Mononuclear cell (primary cell): Measurements from ENCODE around the gene FGA. TPM values are rescaled to one million over a fixed set of nuclear protein-coding genes. Genes with fewer than 3 reads are reported as not detected.
"Not testable (repeated sequence)": the region's sequence is repeated elsewhere in the genome, so short reads cannot be mapped to it uniquely, and the experiment has no call there.

Experiments
- H3K27me3 ChIP-seq: 2 replicates; pipeline ENCODE4 v1.6.0; 2011; ENCODE audit warnings: low read length, control low read depth; ENCODE audit not compliant: insufficient read depth
- H3K4me1 ChIP-seq: 2 replicates; pipeline ENCODE4 v1.5.1; 2011; ENCODE audit warnings: mild to moderate bottlenecking, low read length, control low read depth; ENCODE audit not compliant: insufficient read depth
- H3K4me3 ChIP-seq: 2 replicates; pipeline ENCODE4 v1.5.1; 2011; ENCODE audit warnings: mild to moderate bottlenecking, low read length, moderate library complexity
- H3K9me3 ChIP-seq: 2 replicates; pipeline ENCODE4 v1.5.1; 2011; ENCODE audit warnings: low read depth, mild to moderate bottlenecking, control low read depth, low read length
- total RNA-seq: library from RNA; depleted of rRNA; stranded (reverse); fragments of >200 nt; gene quantifications from one replicate; pipeline ENCODE4 v1.2.3, GENCODE V29; 2012

Gene FGA
- total RNA-seq, 1 donor, result not detected

DNA sequence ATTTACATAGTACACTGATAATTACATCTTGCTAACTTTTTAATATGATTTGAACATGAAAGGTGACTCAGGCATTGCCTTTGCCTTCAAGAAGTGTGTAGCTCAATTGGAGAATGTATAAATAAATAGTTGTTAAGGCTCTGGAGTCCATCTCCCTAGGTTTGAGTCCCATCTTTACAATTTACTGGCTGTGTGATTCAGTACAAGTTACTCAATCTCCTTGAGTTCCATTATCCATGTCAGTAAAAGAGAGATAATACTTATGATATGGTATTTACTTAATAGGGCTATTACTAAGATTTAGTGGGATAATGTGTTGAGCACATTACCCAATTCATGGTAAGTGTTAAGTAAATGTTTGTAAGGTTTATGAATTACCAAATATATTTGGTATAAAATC, 23.8 kb upstream of the FGA start:
- Histone ChIP-seq H3K27me3 (peaks cover 4% of the 10 kb centered on the region), H3K9me3 (no peaks in the 10 kb centered on the region), H3K4me1 (no peaks in the 10 kb centered on the region), H3K4me3 (no peak overlapping the region)

DNA sequence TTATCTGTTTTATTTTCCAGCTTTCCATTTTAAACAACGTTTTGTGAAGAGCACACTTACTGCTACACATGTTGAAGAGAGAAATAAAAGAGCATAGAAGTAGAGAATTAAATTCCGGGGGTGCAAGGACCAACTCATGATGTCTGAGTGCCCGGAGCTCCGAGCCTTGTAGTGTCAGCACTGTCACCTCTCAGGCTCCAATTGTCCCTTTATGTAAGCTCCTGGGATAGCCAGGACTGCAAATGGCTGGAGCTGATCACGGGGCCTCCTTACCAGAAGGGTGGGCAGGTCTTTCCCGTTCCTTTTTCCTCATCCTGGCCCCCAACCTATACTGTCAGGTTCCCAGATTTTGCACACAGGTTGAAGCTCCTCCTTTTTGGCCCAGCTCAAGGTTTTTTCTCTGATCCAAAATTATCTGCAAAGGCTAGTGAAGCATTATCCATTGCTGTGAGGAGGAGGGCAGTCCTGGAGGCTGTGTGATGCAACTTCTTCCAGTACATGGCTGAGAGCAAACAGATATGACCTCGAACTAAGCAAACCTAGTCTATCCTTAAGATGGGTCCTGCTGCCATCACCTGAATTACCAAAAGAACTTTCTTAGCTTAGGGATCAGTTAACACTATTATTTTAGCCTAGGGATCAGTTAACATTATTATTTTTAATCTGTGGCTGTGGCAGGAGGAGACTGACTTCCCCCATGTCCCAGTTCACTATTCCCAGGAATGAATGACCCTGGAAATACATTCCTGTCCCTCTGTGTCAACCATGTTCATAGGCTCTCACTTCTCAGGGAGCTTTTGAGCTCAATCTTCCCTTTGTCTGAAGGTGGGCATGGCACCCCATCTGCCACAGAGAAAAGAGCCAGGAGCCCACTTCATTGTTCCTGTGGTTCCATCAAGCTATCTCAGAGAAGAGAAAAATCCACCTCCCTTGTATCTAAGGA, 22.2 kb upstream of the FGA start, which contains the start of gene FGG:
Gene FGG (minus strand): TSS at position 185 of the 943 bp plus-strand sequence. CDS start 47 bp downstream, at position 138.
- Histone ChIP-seq H3K4me3 (no peak within 1 kb of the TSS), H3K27me3 (peaks cover 6% of the 10 kb centered on the region), H3K4me1 (no peaks in the 10 kb centered on the region), H3K9me3 (no peaks in the 10 kb centered on the region)

DNA sequence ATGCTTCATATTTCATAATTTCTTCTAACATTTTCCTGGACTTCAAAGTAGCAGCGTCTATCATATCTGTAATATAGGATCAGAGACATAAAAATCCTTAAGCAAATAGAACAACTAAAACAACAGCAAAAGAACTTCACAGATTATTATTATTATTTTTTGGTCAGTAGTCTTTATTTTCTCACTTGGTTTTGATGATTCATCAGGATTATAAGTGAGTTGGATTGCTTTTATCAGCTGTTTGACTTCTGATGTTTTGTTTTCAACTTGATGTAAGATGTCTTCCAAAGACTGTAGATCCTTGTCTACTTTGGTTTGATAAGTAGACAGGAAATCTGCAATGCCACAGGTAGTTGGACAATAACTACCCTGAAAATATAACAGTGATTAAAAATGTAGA, 21.3 kb upstream of the FGA start:
- Histone ChIP-seq H3K4me1 (no peaks in the 10 kb centered on the region), H3K4me3 (no peak overlapping the region), H3K27me3 (peaks cover 6% of the 10 kb centered on the region), H3K9me3 (no peaks in the 10 kb centered on the region)

DNA sequence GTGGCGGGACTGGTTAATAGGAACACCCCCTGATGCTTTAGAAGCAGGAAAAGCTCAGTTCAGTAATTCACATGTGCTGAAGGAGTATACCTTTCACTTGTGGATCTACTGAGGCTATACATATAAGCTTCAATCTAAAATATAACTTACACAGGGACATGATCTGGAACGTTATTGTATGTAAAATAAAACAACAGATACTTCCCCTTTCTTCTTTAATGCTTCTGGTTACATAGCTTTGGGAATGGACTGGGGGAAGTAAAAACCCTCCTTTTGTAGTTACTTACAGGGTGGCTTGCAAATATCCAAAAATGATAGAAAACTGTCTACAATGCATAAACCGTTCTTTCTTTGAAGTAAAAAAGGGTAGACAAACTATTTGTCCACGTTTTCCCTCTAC, 20.0 kb upstream of the FGA start:
- Histone ChIP-seq H3K27me3 (peaks cover 6% of the 10 kb centered on the region), H3K4me1 (no peaks in the 10 kb centered on the region), H3K9me3 (no peaks in the 10 kb centered on the region), H3K4me3 (no peak overlapping the region)

DNA sequence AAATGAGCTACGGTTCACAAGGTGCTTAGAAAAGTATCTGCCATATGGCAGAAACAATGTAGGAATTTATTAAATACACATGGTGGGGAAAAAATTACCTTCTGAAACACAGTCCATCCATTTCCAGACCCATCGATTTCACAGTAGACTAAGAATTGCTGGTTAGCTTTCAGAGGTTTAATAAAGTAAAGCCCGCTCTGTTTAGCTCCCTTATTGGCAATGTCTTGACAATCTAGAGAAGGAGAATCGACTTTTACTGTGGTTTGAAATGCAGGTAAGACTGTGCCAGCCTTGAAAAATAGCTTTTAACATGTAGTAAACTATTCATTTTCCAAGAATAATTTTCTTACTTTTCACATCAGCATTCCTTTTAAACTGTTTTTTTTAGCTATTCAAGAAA, 19.0 kb upstream of the FGA start:
- peaks cover 10% of the 10 kb centered on the region for H3K27me3 ChIP-seq
- no peaks in the 10 kb centered on the region for H3K9me3 ChIP-seq
- no peaks in the 10 kb centered on the region for H3K4me1 ChIP-seq
- H3K4me3 ChIP-seq, result no peak overlapping the region

DNA sequence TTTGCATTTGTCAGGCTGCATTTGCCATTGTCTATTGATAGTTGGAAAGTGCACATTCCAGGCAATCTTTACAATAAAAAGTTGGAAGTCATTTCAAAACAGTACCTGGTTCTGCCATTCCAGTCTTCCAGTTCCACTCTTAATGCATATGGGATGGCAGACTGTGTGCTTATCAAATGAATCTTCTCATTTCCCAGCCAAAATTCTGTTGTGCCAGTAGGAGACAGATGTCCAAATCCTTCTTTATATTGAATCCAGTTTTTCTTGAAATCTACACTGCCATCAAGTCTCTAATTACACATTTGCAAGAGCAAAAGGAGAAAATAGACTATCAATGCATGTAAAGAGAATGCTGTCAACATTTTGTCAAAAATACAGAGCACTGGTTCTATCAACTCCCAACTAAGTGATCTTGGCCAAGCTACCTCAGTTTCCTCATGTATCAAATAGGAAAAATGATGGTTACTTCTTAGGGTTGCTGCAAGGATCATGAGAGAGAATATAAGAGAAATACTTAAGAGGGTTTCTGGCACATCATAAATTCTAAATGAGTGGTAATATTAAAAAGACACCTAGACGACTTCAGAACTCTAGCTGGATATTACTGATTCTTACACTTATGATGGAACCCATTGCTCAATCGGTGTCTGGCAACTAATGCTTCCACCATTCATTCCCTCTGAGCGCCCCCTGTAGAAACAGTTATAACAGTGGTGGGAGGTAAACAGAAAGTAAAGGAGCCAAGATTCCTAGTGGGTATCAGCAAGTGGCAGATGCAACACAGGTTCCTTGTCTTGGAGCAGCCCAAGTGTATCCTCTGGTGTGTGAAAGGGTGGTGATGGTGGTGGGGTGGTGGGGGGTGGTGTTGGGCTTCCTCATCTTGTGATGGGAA, 18.1 kb upstream of the FGA start:
- Histone ChIP-seq H3K9me3 (no peaks in the 10 kb centered on the region), H3K4me1 (no peaks in the 10 kb centered on the region), H3K27me3 (peaks cover 10% of the 10 kb centered on the region), H3K4me3 (no peak overlapping the region)

- H3K4me3 ChIP-seq, result no peak overlapping the region
- no peaks in the 10 kb centered on the region for H3K9me3 ChIP-seq
- peaks cover 14% of the 10 kb centered on the region for H3K27me3 ChIP-seq
- H3K4me1 ChIP-seq, result no peaks in the 10 kb centered on the region
Measured at GRCh38 chr4:154606728-154607723, 16.5 kb upstream of the FGA start.

DNA sequence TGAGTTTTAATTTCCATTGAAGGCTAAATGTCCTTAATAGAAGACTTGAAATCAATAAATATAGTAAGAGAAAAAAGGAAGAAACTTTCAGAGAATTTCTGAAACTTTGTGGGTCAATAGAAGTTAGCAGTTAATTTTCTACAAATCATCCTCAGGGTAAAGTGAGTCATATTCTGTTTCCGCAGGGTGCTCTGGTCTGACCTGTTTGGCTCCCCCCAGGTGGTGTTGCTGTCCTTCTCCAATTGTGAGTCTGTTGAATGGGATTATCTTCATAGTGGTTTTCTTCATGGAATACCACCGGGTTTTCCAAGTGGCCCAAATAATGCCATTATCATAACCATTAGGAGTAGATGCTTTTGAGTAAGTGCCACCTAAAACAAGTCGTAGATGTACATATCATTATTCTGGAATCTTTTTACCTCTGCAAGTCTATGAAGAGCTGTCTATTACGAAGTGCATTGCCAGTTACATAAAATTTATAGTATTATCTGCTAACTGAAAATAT, 14.2 kb upstream of the FGA start:
- H3K4me3 ChIP-seq, result no peak overlapping the region
- H3K4me1 ChIP-seq, result no peaks in the 10 kb centered on the region
- H3K27me3 ChIP-seq, result peaks cover 18% of the 10 kb centered on the region
- H3K9me3 ChIP-seq, result no peaks in the 10 kb centered on the region

DNA sequence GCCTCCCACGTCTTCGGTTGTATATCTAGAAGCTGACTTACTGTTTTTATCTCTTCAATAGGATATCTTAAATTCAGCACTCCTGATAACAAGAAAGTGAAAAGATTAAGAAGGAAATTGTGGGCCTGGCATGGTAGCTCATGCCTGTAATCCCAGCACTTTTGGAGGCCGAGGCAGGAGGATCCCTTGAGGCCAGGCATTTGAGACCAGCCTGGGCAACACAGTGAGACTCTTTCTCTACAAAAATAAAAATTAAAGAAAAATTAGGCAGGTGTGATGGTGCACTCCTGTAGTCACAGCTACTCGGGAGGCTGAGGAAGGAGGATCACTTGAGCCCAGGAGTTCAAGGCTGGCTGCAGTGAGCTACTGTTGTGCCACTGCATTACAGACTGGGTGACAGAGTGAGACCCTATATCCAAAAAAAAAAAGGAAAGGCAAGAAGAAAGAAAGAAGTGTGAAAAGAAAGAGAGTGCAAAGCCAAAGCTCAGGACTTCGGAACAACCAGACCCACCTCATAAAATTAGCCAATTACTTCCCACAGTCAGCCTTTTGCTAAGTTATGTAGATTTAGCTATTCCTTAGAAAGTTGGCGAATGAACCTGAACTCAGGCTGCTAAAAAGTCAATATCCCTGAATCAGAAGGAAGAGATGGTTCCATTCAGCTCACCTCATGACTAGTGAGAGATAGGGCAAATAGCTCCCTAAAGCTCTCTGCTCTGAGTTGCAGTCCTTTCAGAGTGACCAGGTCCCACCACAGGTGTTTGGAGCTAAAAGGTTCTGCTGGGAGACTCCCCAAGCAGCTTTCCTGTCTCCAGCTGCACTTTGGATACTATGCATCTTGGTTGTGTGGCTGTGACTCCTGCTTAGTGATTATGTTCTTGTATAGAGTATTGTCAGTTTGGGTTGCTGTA, 12.7 kb upstream of the FGA start:
- no peaks in the 10 kb centered on the region for H3K4me1 ChIP-seq

GRCh38 chr4:154602404-154603020, 12.0 kb upstream of the FGA start:
- Histone ChIP-seq H3K4me1 (no peaks in the 10 kb centered on the region), H3K9me3 (no peaks in the 10 kb centered on the region), H3K4me3 (no peak overlapping the region), H3K27me3 (peaks cover 15% of the 10 kb centered on the region)

More for the DNA sequence above, 12.7 kb upstream of the FGA start:
- Histone ChIP-seq H3K9me3 (no peaks in the 10 kb centered on the region), H3K27me3 (peaks cover 15% of the 10 kb centered on the region), H3K4me3 (no peak overlapping the region)

- H3K27me3 ChIP-seq, result peaks cover 11% of the 10 kb centered on the region
- no peak overlapping the region for H3K4me3 ChIP-seq
- no peaks in the 10 kb centered on the region for H3K9me3 ChIP-seq
- H3K4me1 ChIP-seq, result no peaks in the 10 kb centered on the region
Measured at GRCh38 chr4:154597798-154598774, 7.5 kb upstream of the FGA start.

GRCh38 chr4:154597281-154597680, 6.7 kb upstream of the FGA start:
- not testable (repeated sequence) for H3K9me3 ChIP-seq, H3K27me3 ChIP-seq, H3K4me3 ChIP-seq, H3K4me1 ChIP-seq
